Chondrocyte (in vitro differentiated cells): ENCODE results near the gene TMEM8B. TPM values are rescaled to one million over a fixed set of nuclear protein-coding genes. Genes with fewer than 3 reads are reported as not detected.

Source experiments
- DNase-seq: peaks from one replicate; pipeline ENCODE4 v3.0.0; 2021; ENCODE audit warnings: mixed read lengths, low spot score
- H3K27ac Mint-ChIP-seq: one replicate; pipeline ENCODE4 v1.8.0; 2021; ENCODE audit warnings: mild to moderate bottlenecking, moderate library complexity, mixed read lengths; ENCODE audit not compliant: unreplicated experiment
- H3K27me3 Mint-ChIP-seq: 2 replicates; pipeline ENCODE4 v1.8.0; 2021; ENCODE audit warnings: low read depth, mixed read lengths
- H3K36me3 Mint-ChIP-seq: 2 replicates; pipeline ENCODE4 v1.8.0; 2021; ENCODE audit warnings: low read depth, mixed read lengths
- H3K4me1 Mint-ChIP-seq: 2 replicates; pipeline ENCODE4 v1.8.0; 2021; ENCODE audit warnings: low read depth, mild to moderate bottlenecking, mixed read lengths
- H3K4me3 Mint-ChIP-seq: one replicate; pipeline ENCODE4 v1.8.0; 2021; ENCODE audit warnings: mild to moderate bottlenecking, moderate library complexity, mixed read lengths; ENCODE audit not compliant: unreplicated experiment
- H3K9me3 Mint-ChIP-seq: 2 replicates; pipeline ENCODE4 v1.8.0; 2021; ENCODE audit warnings: low read depth, mixed read lengths
- CTCF ChIP-seq: fragments of 200-600 bp; sonication (generic); IDR thresholded peaks from 2 replicates; pipeline ENCODE4 v1.5.0; 2021; ENCODE audit warnings: antibody characterized with exemption, mild to moderate bottlenecking, moderate library complexity
- total RNA-seq: library from RNA; stranded (reverse); gene quantifications from 3 replicates; pipeline ENCODE4 v1.2.1, GENCODE V29; 2021

The TMEM8B gene
- total RNA-seq, 1 donor from 2014 or later, result 18.2 TPM

- Mint-ChIP-seq H3K36me3 (no peaks in the 10 kb centered on the region), H3K27ac (no peak overlapping the region), H3K27me3 (peaks cover 30% of the 10 kb centered on the region), H3K4me3 (no peak overlapping the region), H3K4me1 (no peaks in the 10 kb centered on the region), H3K9me3 (no peaks in the 10 kb centered on the region)
- DNase-seq, result no peak
- TF ChIP-seq CTCF, result no peak
Observed at GRCh38 chr9:35861161-35861897, 32.3 kb downstream of the TMEM8B start.

GRCh38 chr9:35862328-35862727 is 33.3 kb downstream of the TMEM8B start:
- Mint-ChIP-seq H3K36me3 (no peaks in the 10 kb centered on the region), H3K27me3 (peaks cover 30% of the 10 kb centered on the region), H3K9me3 (no peaks in the 10 kb centered on the region), H3K27ac (no peak overlapping the region), H3K4me3 (no peak overlapping the region), H3K4me1 (no peaks in the 10 kb centered on the region)
- no peak for DNase-seq
- TF ChIP-seq CTCF, result no peak

- H3K4me3 Mint-ChIP-seq, result no peak overlapping the region
- H3K9me3 Mint-ChIP-seq, result no peaks in the 10 kb centered on the region
- no peak for TF ChIP-seq CTCF
- no peak for DNase-seq
- H3K27me3 Mint-ChIP-seq, result peaks cover 30% of the 10 kb centered on the region
- H3K4me1 Mint-ChIP-seq, result no peaks in the 10 kb centered on the region
- no peaks in the 10 kb centered on the region for H3K36me3 Mint-ChIP-seq
- H3K27ac Mint-ChIP-seq, result no peak overlapping the region
Observed at GRCh38 chr9:35863583-35863982, 34.6 kb downstream of the TMEM8B start.

GRCh38 chr9:35864695-35865255 is 35.7 kb downstream of the TMEM8B start:
- H3K27me3 Mint-ChIP-seq, result peaks cover 26% of the 10 kb centered on the region
- DNase-seq, result no peak
- no peaks in the 10 kb centered on the region for H3K36me3 Mint-ChIP-seq
- no peak overlapping the region for H3K4me3 Mint-ChIP-seq
- H3K9me3 Mint-ChIP-seq, result no peaks in the 10 kb centered on the region
- no peaks in the 10 kb centered on the region for H3K4me1 Mint-ChIP-seq
- H3K27ac Mint-ChIP-seq, result no peak overlapping the region
- TF ChIP-seq CTCF, result no peak

GRCh38 chr9:35867538-35867937 is 38.5 kb downstream of the TMEM8B start:
- Mint-ChIP-seq H3K9me3 (no peaks in the 10 kb centered on the region), H3K4me1 (no peaks in the 10 kb centered on the region), H3K27me3 (peaks cover 7% of the 10 kb centered on the region), H3K36me3 (no peaks in the 10 kb centered on the region), H3K27ac (no peak overlapping the region), H3K4me3 (no peak overlapping the region)
- DNase-seq, result no peak
- TF ChIP-seq CTCF, result no peak
